ENCODE results near the gene WFDC5.

Gene WFDC5

DNA sequence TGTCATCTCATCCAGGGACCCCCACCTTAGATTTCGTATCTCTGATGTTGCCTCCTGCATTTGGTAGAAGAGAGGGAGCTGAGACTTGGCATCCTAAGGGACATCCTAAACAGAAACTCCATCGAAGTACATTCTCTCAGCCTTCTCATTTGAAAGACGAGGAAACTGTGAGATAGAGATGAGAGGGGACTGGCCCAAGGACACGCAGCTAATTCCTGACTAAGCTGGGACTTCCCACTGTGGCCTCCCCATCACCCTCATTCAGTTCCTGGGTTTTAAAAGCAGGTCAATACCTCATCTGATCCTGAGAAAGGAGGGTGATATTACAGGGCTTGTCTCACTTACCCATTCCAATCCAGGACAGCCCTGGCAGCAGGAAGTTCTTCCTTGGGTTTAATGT, 855 bp upstream of the WFDC5 start:
- Histone ChIP-seq H3K27me3 (ENCODE audit: control insufficient read depth in 5 of 5, insufficient read depth in 4 of 5, low read length in 5 of 5) (peaks cover 5 to 27% (median 10%) of the 10 kb centered on the region in 5 donors), H3K4me3 (ENCODE audit: low read depth in 1 of 5, low read length in 5 of 5) (no peak overlapping the region), H3K36me3 (ENCODE audit: control insufficient read depth in 5 of 5, insufficient read depth in 5 of 5, low read length in 5 of 5) (no peaks in the 10 kb centered on the region), H3K27ac (ENCODE audit: low read depth, low read length) (no peak overlapping the region), H3K9me3 (ENCODE audit: control insufficient read depth in 5 of 5, low read length in 5 of 5) (no peaks in the 10 kb centered on the region), H3K9ac (ENCODE audit: low read length in 5 of 5) (no peak overlapping the region), H3K4me1 (ENCODE audit: control insufficient read depth in 5 of 5, insufficient read depth in 5 of 5, low read length in 5 of 5) (no peaks in the 10 kb centered on the region)

DNA sequence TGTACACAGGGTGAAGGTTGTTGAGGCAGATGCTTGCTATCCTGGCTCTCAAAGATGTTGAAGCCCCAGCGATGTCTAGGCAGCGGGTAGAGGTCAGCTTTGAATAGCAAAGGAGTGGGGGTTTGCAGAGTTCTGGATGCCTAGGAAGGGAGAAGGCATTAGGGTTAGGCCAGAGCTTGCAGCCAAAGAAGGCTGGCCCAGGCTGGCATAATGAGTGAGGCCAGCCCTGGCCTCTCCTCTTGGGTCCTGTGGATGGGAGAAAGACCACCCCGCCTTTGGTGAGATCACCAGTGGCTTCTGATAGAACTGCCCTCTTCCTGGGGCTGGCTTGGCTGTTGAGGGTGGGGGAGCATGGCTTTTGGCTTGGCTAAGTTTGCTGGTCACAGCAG, 406 bp upstream of the WFDC5 start:
- Histone ChIP-seq H3K27ac (ENCODE audit: low read depth, low read length) (no peak overlapping the region), H3K9me3 (ENCODE audit: control insufficient read depth in 5 of 5, low read length in 5 of 5) (no peaks in the 10 kb centered on the region), H3K4me1 (ENCODE audit: control insufficient read depth in 5 of 5, insufficient read depth in 5 of 5, low read length in 5 of 5) (no peaks in the 10 kb centered on the region), H3K36me3 (ENCODE audit: control insufficient read depth in 5 of 5, insufficient read depth in 5 of 5, low read length in 5 of 5) (no peaks in the 10 kb centered on the region), H3K4me3 (ENCODE audit: low read depth in 1 of 5, low read length in 5 of 5) (no peak overlapping the region), H3K9ac (ENCODE audit: low read length in 5 of 5) (no peak overlapping the region), H3K27me3 (ENCODE audit: control insufficient read depth in 5 of 5, insufficient read depth in 4 of 5, low read length in 5 of 5) (peaks cover 7 to 32% (median 10%) of the 10 kb centered on the region in 5 donors)

DNA sequence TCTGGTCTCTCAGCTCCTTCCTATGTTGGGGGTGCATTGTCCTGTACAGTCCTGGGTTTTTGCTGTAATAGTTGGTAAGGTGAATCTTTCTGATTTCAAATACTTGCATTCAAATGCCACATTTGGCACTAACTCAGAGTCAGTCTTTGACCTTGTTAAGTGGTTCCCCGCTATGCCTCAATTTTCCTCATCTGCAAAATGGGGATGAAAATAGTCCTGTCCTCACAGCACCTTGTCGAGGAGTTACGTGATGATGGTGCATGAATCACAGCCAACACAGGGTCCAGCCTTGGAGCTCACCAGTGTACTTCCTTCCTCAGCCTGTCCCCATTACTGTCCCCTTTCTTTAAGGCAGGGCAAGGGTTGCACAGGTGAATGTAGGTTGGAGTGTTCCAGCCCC, 1.1 kb downstream of the WFDC5 start:
- Histone ChIP-seq H3K36me3 (ENCODE audit: control insufficient read depth in 5 of 5, insufficient read depth in 5 of 5, low read length in 5 of 5) (no peaks in the 10 kb centered on the region), H3K27me3 (ENCODE audit: control insufficient read depth in 5 of 5, insufficient read depth in 4 of 5, low read length in 5 of 5) (peaks cover 8 to 37% (median 15%) of the 10 kb centered on the region in 5 donors), H3K9ac (ENCODE audit: low read length in 5 of 5) (no peak overlapping the region), H3K4me3 (ENCODE audit: low read depth in 1 of 5, low read length in 5 of 5) (no peak overlapping the region), H3K27ac (ENCODE audit: low read depth, low read length) (no peak overlapping the region), H3K9me3 (ENCODE audit: control insufficient read depth in 5 of 5, low read length in 5 of 5) (no peaks in the 10 kb centered on the region), H3K4me1 (ENCODE audit: control insufficient read depth in 5 of 5, insufficient read depth in 5 of 5, low read length in 5 of 5) (no peaks in the 10 kb centered on the region)

DNA sequence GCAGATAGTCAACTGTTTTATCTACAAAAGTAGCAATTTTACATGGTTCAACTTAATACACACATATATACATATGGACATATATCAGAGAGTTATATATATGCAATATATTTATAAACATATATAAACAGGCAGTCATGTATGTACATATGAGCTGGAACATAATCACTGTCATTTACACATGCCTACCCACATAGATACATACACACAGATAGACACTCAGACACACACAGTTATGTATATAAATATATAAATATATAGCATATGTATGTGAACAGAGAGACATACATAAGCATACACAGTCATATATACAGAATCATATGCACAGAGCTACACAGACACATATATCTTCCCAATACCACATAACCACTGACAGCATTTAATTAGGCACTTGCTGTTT, 2.2 kb downstream of the WFDC5 start:
- Histone ChIP-seq H3K27ac (ENCODE audit: low read depth, low read length) (no peak overlapping the region), H3K36me3 (ENCODE audit: control insufficient read depth in 5 of 5, insufficient read depth in 5 of 5, low read length in 5 of 5) (no peaks in the 10 kb centered on the region), H3K27me3 (ENCODE audit: control insufficient read depth in 5 of 5, insufficient read depth in 4 of 5, low read length in 5 of 5) (peaks cover 10 to 37% (median 15%) of the 10 kb centered on the region in 5 donors), H3K9ac (ENCODE audit: low read length in 5 of 5) (no peak overlapping the region), H3K4me1 (ENCODE audit: control insufficient read depth in 5 of 5, insufficient read depth in 5 of 5, low read length in 5 of 5) (no peaks in the 10 kb centered on the region), H3K9me3 (ENCODE audit: control insufficient read depth in 5 of 5, low read length in 5 of 5) (no peaks in the 10 kb centered on the region), H3K4me3 (ENCODE audit: low read depth in 1 of 5, low read length in 5 of 5) (no peak overlapping the region)

DNA sequence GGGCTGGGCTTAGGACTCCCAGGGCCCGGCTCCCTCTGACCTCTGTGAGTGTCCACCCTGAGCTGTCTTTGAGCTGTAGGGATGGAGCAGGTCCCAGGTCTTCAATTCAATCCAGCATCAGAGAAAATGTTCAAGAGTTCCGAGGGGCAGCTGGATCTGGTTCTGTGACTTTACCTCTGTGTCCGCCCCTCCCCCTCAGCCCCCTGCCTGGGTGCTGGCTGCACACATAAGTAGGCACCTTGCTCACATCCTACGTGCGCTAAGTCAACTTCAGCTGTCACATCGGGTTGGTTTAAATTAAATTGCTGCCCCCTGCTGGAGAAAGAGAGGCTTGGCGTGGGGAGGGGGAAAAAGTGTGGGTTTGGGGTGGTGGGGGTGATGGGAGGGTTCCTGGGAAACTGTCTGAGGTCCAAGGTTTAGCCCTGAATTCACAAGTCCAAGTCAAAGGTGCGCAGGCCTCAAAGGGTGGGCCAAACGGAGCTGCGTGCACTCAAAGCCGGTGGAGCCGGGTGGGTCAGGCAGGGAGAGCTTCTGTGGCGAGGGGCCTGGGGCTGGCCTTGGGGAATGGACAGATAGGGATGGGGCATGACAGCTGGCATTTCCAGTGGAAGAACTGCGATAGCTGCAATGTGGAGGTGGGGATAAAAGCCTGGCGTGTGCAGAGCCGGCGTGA, 3.0 kb downstream of the WFDC5 start:
- peaks cover 10 to 37% (median 15%) of the 10 kb centered on the region in 5 donors for H3K27me3 ChIP-seq (ENCODE audit: control insufficient read depth in 5 of 5, insufficient read depth in 4 of 5, low read length in 5 of 5)
- no peak overlapping the region for H3K4me3 ChIP-seq (ENCODE audit: low read depth in 1 of 5, low read length in 5 of 5)

DNA sequence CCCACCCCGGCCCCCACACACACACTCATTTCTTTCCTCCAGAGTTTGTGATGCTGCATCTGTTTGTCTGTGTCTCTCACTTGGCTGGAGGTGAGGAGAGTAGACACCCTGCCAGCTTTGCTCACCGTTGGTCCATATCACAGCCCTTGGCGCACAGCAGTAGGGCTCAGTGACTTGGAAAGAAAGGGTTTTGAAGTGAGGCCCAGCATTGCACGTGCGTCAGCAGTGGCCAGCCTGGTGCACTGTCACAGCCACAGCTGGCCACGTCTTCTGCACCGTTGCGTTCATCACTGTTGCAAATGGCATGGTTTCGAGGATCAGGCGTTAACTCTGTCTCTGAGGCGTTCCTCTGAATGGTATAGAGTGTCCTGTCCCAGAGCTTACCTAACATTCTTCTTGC, 3.7 kb downstream of the WFDC5 start:
- Histone ChIP-seq H3K36me3 (ENCODE audit: control insufficient read depth in 5 of 5, insufficient read depth in 5 of 5, low read length in 5 of 5) (no peaks in the 10 kb centered on the region), H3K4me1 (ENCODE audit: control insufficient read depth in 5 of 5, insufficient read depth in 5 of 5, low read length in 5 of 5) (no peaks in the 10 kb centered on the region), H3K9ac (ENCODE audit: low read length in 5 of 5) (no peak overlapping the region)

More for the DNA sequence above, 3.0 kb downstream of the WFDC5 start:
- Histone ChIP-seq H3K9me3 (ENCODE audit: control insufficient read depth in 5 of 5, low read length in 5 of 5) (no peaks in the 10 kb centered on the region), H3K4me1 (ENCODE audit: control insufficient read depth in 5 of 5, insufficient read depth in 5 of 5, low read length in 5 of 5) (no peaks in the 10 kb centered on the region), H3K27ac (ENCODE audit: low read depth, low read length) (no peak overlapping the region), H3K9ac (ENCODE audit: low read length in 5 of 5) (no peak overlapping the region), H3K36me3 (ENCODE audit: control insufficient read depth in 5 of 5, insufficient read depth in 5 of 5, low read length in 5 of 5) (no peaks in the 10 kb centered on the region)

DNA sequence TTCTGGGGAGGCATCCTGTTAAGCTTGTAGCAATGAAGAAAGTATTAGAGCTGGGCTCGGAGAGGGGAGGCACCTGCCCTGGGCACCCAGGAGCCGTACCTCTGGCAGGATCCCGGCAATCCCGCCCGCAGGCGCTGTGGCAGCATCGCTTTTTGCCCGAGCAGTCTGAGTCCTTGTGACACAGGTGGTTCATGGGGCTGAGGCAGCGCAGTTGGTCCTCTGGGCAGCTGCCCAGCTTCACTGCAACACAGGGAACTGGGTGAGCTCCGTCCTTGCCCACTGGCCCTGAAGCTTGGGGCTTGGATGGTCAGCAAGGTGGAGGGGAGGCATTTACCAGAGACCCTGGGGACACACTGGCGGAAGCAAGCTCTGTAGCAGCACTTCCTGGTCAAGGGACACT, 4.7 kb downstream of the WFDC5 start:
- Histone ChIP-seq H3K4me3 (ENCODE audit: low read depth in 1 of 5, low read length in 5 of 5) (no peak overlapping the region), H3K27me3 (ENCODE audit: control insufficient read depth in 5 of 5, insufficient read depth in 4 of 5, low read length in 5 of 5) (peaks cover 10 to 36% (median 20%) of the 10 kb centered on the region in 5 donors), H3K27ac (ENCODE audit: low read depth, low read length) (no peak overlapping the region)

More for the DNA sequence above, 3.7 kb downstream of the WFDC5 start:
- H3K4me3 ChIP-seq (ENCODE audit: low read depth in 1 of 5, low read length in 5 of 5) = no peak overlapping the region
- H3K27ac ChIP-seq (ENCODE audit: low read depth, low read length) = no peak overlapping the region
- H3K27me3 ChIP-seq (ENCODE audit: control insufficient read depth in 5 of 5, insufficient read depth in 4 of 5, low read length in 5 of 5) = peaks cover 10 to 37% (median 17%) of the 10 kb centered on the region in 5 donors
- no peaks in the 10 kb centered on the region for H3K9me3 ChIP-seq (ENCODE audit: control insufficient read depth in 5 of 5, low read length in 5 of 5)

DNA sequence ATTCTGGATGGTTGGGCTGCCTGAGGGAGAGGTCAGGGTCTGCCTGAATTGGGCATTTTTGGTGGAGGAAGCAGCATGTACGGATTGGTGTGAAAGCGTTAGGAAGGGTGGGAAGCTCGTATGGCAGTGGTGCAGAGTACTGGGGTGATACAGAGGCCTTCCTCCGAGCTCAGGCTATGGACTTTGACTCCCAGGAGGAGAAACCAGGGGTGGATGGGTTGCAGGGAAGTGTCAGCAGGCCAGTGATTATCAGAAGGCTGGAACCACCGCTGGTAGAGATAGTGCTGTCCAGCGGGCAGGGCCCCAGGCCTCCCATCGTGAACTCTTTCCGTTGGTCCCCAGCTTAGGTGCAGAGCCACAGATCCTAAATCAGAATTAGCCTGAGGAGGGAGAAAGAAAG, 5.3 kb downstream of the WFDC5 start:
- Histone ChIP-seq H3K9me3 (ENCODE audit: control insufficient read depth in 5 of 5, low read length in 5 of 5) (no peaks in the 10 kb centered on the region), H3K27me3 (ENCODE audit: control insufficient read depth in 5 of 5, insufficient read depth in 4 of 5, low read length in 5 of 5) (peaks cover 10 to 29% (median 16%) of the 10 kb centered on the region in 5 donors), H3K27ac (ENCODE audit: low read depth, low read length) (no peak overlapping the region), H3K9ac (ENCODE audit: low read length in 5 of 5) (no peak overlapping the region), H3K4me1 (ENCODE audit: control insufficient read depth in 5 of 5, insufficient read depth in 5 of 5, low read length in 5 of 5) (no peaks in the 10 kb centered on the region), H3K36me3 (ENCODE audit: control insufficient read depth in 5 of 5, insufficient read depth in 5 of 5, low read length in 5 of 5) (no peaks in the 10 kb centered on the region), H3K4me3 (ENCODE audit: low read depth in 1 of 5, low read length in 5 of 5) (no peak overlapping the region)

More for the DNA sequence above, 4.7 kb downstream of the WFDC5 start:
- Histone ChIP-seq H3K36me3 (ENCODE audit: control insufficient read depth in 5 of 5, insufficient read depth in 5 of 5, low read length in 5 of 5) (no peaks in the 10 kb centered on the region), H3K9me3 (ENCODE audit: control insufficient read depth in 5 of 5, low read length in 5 of 5) (no peaks in the 10 kb centered on the region), H3K4me1 (ENCODE audit: control insufficient read depth in 5 of 5, insufficient read depth in 5 of 5, low read length in 5 of 5) (no peaks in the 10 kb centered on the region), H3K9ac (ENCODE audit: low read length in 5 of 5) (no peak overlapping the region)

DNA sequence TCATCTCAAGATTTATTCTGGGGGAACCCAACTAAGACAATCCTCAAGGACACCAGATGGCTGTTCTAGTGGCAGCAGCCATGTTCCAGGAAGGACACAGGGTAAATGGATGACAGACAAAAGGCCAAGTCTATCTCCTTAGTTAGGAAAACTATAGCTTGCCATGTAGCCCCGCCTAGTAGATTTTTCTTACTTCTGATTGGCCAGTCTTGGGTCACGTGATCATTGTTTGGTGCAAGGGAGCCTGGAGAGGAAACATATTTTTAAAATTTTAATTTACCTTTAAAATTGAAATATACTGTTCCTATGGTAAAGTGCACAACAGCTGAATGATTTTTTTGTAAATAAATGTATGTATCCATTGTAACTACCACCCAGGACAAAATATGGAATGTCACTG, 9.7 kb downstream of the WFDC5 start:
- peaks cover 0 to 4% (median 0%) of the 10 kb centered on the region in 5 donors for H3K4me1 ChIP-seq (ENCODE audit: control insufficient read depth in 5 of 5, insufficient read depth in 5 of 5, low read length in 5 of 5)
- H3K4me3 ChIP-seq (ENCODE audit: low read depth in 1 of 5, low read length in 5 of 5) = no peak overlapping the region
- H3K9ac ChIP-seq (ENCODE audit: low read length in 5 of 5) = no peak overlapping the region
- no peak overlapping the region for H3K27ac ChIP-seq (ENCODE audit: low read depth, low read length)
- H3K27me3 ChIP-seq (ENCODE audit: control insufficient read depth in 5 of 5, insufficient read depth in 4 of 5, low read length in 5 of 5) = peaks cover 11 to 27% (median 13%) of the 10 kb centered on the region in 5 donors
- no peaks in the 10 kb centered on the region for H3K9me3 ChIP-seq (ENCODE audit: control insufficient read depth in 5 of 5, low read length in 5 of 5)
- H3K36me3 ChIP-seq (ENCODE audit: control insufficient read depth in 5 of 5, insufficient read depth in 5 of 5, low read length in 5 of 5) = no peaks in the 10 kb centered on the region

DNA sequence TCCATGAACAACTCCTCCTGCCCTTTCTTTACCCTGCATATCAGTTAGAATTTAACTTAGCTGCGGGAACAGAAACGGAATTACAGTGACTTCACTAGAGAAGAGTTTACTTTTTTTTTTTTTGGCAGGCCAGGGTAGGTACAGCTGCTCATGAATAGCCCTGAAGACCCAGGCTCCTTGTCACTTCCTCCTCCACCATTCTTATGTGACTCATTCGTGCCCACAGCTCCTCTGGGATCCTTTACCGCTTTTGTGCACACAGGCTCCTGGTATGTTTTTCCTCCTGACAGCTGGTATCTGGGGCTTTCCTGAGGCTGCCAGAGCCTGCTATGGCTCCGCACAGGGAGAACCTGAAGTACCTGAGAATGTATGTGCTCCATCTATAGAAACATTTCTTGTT, 10.2 kb downstream of the WFDC5 start:
- no peaks in the 10 kb centered on the region for H3K9me3 ChIP-seq (ENCODE audit: control insufficient read depth in 5 of 5, low read length in 5 of 5)
- peaks cover 10 to 25% (median 18%) of the 10 kb centered on the region in 5 donors for H3K27me3 ChIP-seq (ENCODE audit: control insufficient read depth in 5 of 5, insufficient read depth in 4 of 5, low read length in 5 of 5)
- no peak overlapping the region for H3K4me3 ChIP-seq (ENCODE audit: low read depth in 1 of 5, low read length in 5 of 5)
- no peak overlapping the region for H3K27ac ChIP-seq (ENCODE audit: low read depth, low read length)
- H3K9ac ChIP-seq (ENCODE audit: low read length in 5 of 5) = no peak overlapping the region
- peaks cover 0 to 4% (median 0%) of the 10 kb centered on the region in 5 donors for H3K4me1 ChIP-seq (ENCODE audit: control insufficient read depth in 5 of 5, insufficient read depth in 5 of 5, low read length in 5 of 5)
- H3K36me3 ChIP-seq (ENCODE audit: control insufficient read depth in 5 of 5, insufficient read depth in 5 of 5, low read length in 5 of 5) = no peaks in the 10 kb centered on the region

All from subcutaneous abdominal adipose tissue (tissue), 5 donors.